Lower leg skin (tissue), 4 donors: ENCODE measurements around the gene HOXB1. TPM values are rescaled to one million over a fixed set of nuclear protein-coding genes. Genes with fewer than 3 reads are reported as not detected.

Source experiments
- DNase-seq, 2 donors: peaks; one replicate each; pipeline ENCODE4 v3.0.0-alpha.2; 2019; ENCODE audit warnings: low spot score in 2 of 2
- H3K4me3 ChIP-seq: fragments of 200-600 bp; sonication (generic); 2 replicates; pipeline ENCODE4 v1.5.1; 2017; ENCODE audit warnings: mild to moderate bottlenecking, low read depth; ENCODE audit not compliant: poor library complexity, severe bottlenecking
- CTCF ChIP-seq, 3 donors: fragments of 450-650 bp; IDR thresholded peaks; one replicate each; pipeline ENCODE4 v1.5.1; 2016; ENCODE audit warnings: antibody characterized with exemption in 3 of 3, mild to moderate bottlenecking in 3 of 3, moderate library complexity in 2 of 3
- POLR2A ChIP-seq, 2 donors: fragments of 450-650 bp; IDR thresholded peaks; one replicate each; pipeline ENCODE4 v1.6.1; 2016 to 2017; ENCODE audit warnings: antibody characterized with exemption in 2 of 2, mild to moderate bottlenecking in 1 of 2, moderate library complexity in 1 of 2
- WGBS, 2 donors: methylation state at CpG; one replicate each; pipeline ENCODE4 v1.1.5; 2018; 5-methylcytosine and 5-hydroxymethylcytosine counted together
- intact Hi-C: fragments of 100-400 bp; cut with DNase I; formaldehyde crosslinking; loops from one replicate; pipeline ENCODE4 v1.15.0; 2023; ENCODE audit warnings: low total_unique reads
- total RNA-seq, 4 donors: library from RNA; depleted of rRNA; stranded (reverse); fragments of >200 nt; gene quantifications; one replicate each; pipeline ENCODE4 v1.1.0, GENCODE V29; 2016

The HOXB1 gene
- total RNA-seq, 4 donors from 2014 or later = 0.19 to 0.52 TPM; not detected in 2

DNA sequence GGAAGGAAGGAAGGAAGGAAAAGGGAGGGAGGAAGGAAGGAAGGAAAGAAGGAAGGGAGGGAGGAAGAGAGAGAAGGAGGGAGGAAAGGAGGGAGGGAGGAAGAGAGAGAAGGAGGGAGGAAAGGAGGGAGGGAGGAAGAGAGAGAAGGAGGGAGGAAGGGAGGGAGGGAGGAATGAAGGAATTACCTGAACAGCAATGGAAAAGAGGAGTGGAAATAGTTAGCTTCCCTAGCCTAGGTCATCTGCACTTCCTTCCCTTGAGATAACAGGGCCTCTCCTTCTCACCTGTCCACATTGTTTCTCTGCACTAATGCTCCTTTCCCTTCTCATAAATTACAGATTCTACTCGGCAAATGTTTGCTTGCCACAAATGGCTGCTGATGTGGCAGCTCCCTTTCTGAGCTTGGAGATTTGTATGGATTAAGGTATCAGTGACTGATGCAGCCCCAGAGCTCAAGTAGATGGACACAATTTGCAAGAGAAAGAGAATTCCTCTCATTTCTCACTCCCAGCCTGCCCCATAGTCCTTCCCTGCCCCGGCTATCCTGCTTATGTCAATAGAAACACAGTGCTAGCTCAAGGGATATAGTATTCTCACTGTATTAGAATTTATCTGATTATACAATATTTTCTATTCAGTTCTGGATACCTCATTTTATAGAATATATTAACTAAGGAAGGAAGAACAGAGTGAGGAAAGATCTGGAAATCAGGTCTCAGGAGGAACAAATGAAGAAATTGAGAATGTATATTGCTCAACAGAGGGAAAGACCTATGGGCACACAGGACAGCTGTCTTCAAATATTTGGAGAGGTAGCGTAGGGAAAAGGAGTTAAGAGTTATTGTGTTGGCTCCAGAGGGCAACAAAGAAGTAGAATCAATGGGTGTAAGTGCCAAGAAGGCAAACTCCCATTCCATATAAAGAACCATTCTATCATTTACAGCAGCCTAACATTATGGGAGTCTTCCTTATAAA, 14.6 kb downstream of the HOXB1 start:
- intact Hi-C loops = no loop called here
- 73 to 80% methylated on average over 3 of the region's 3 CpGs for WGBS, 2 donors
- TF ChIP-seq POLR2A (IDR thresholded peaks at IDR 0.05) (no peak), CTCF (IDR thresholded peaks at IDR 0.05) (no peak)

DNA sequence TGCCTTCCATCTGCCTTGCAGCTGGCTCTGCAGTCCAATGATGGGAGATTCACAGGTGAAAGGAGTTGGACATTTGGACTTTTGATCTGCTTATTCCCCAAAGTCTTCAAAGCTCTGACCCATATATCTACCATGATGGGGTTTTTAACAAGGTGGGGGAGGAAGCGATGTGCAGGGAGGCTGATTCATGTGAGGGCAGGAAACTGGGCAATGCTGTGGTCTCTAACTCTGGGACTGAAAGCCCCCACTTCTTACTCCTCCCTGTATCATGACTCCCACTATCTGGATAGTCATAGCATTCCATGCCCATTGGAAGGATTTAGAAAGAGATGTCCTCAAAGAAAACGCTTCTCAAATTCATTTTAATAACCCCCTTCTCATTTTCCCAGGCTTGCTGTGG, 16.3 kb downstream of the HOXB1 start:
- no peak overlapping the region for H3K4me3 ChIP-seq
- intact Hi-C loops = no loop called here
- no peak for DNase-seq
- TF ChIP-seq POLR2A (IDR thresholded peaks at IDR 0.05) (no peak), CTCF (IDR thresholded peaks at IDR 0.05) (no peak)
- WGBS, 2 donors = 74 to 84% methylated on average over 2 of the region's 2 CpGs

More for the DNA sequence above, 14.6 kb downstream of the HOXB1 start:
- no peak for DNase-seq
- no peak overlapping the region for H3K4me3 ChIP-seq

DNA sequence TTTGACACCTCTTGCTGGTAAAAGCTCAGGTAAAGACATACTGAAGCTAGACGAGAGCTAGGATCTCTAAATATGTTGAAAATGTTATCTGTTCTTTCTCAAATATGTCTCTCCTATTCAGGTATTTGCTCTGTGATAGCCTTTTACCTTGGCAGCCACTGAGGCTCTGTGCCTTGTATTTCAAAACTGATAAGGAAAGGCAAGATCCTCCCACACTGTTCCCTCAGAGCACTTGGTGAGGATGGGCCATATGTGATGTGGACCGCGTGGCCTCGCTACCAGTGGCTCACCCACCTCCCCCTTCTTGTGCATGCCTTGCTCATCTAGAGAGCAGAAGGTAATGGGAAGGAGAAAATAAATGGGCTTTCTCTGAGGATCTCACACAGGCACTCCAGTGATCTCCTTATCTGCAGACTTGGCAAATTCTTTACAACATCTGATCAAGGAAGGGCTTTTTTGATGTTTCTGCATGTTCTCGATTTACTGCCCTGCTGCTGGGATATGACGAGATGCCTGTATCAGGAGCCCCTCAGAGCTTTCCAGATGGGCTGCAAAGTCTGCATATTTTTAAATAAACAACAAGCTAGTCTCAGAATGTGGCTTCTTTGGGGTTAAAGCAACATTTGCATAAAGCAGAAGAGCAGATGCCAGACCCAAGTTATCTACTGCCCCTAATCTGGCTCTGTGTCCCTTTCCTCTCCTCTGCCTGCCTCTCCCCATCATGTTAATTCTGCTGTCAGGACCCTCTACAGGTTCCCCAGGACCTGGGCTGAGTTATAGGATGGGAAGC, 16.9 kb downstream of the HOXB1 start:
- WGBS, 2 donors = 74 to 81% methylated on average over 6 of the region's 6 CpGs
- no peak overlapping the region for H3K4me3 ChIP-seq
- TF ChIP-seq CTCF (IDR thresholded peaks at IDR 0.05) (no peak), POLR2A (IDR thresholded peaks at IDR 0.05) (no peak)
- peak in 1 of 2 donors; percentile 46 for DNase-seq
- intact Hi-C loops = no loop called here

DNA sequence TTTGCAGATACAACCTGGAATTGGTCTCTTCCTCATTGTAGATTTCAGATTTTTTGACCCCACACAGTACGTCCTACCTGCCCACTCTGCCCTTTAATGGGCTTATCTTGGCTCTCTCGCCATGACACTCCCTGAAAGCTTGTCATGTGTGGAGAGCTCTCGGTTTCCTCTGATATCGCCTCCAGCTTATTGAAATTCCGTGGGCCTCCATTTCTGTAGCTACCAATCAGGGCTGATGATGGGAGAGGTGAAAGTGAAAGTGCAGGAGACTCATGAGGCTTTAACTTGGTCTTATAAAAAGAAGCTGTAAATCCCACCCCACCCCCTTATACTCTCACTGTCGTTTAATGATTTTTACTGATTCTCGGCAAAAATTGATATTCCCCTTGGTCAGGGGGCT, 17.7 kb downstream of the HOXB1 start:
- 65 to 83% methylated on average over 7 of the region's 7 CpGs for WGBS, 2 donors
- TF ChIP-seq POLR2A (IDR thresholded peaks at IDR 0.05) (no peak), CTCF (IDR thresholded peaks at IDR 0.05) (no peak)
- no peak overlapping the region for H3K4me3 ChIP-seq
- intact Hi-C loops = no loop called here
- DNase-seq = no peak

DNA sequence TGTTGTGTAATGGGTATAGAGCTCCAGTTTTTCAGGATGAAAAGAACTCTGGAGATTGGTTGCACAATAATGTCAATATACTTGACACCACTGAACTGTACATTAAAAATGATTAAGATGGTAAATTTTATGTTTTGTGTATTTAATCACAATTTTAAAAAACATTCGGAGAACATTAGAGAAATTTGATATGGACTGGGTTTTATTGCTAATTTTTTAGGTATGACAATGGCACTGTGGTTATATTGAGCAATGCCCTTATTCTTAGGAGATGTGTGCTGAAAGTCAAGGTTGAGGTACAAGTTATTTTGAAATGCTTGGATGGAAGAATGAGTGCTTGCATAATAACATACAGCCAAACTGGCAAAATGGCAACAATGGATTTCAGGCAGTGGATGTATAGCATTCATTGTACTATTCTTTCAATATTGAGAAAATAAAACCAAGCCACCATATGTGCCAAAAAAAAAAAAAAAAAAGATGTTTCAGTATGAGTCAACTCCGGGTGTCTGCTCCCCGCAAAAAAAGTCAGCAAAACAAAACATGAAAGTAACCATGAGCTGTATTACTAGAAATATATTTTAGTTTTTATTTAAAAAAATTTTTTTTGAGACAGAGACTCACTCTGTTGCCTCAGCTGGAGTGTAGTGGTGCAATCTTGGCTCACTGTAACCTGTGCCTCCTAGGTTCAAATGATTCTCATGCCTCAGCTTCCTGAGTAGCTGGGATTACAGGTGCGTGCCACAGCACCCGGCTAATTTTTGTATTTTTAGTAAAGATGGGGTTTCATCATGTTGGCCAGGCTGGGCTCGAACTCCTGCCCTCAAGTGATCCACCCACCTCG, 19.8 kb downstream of the HOXB1 start:
- 69 to 72% methylated on average over 7 of the region's 7 CpGs for WGBS, 2 donors
- intact Hi-C loops = no loop called here
- DNase-seq = peak in 1 of 2 donors; percentile 45
- TF ChIP-seq CTCF (IDR thresholded peaks at IDR 0.05) (no peak), POLR2A (IDR thresholded peaks at IDR 0.05) (no peak)
- no peak overlapping the region for H3K4me3 ChIP-seq
